GM21825 (cell line): ENCODE data around the gene BCL2A1.
"Not testable (repeated sequence)": the region's sequence is repeated elsewhere in the genome, so short reads cannot be mapped to it uniquely, and the experiment has no call there.

Experiments used
- ATAC-seq: cut with Tn5 transposase; IDR thresholded peaks from one replicate; pipeline ENCODE4 v1.9.1; 2021; ENCODE audit warnings: mild to moderate bottlenecking, moderate library complexity; ENCODE audit not compliant: unreplicated experiment

Gene BCL2A1

GRCh38 chr15:79962178-79962577 is 8.8 kb downstream of the BCL2A1 start:
- ATAC-seq: no peak

DNA sequence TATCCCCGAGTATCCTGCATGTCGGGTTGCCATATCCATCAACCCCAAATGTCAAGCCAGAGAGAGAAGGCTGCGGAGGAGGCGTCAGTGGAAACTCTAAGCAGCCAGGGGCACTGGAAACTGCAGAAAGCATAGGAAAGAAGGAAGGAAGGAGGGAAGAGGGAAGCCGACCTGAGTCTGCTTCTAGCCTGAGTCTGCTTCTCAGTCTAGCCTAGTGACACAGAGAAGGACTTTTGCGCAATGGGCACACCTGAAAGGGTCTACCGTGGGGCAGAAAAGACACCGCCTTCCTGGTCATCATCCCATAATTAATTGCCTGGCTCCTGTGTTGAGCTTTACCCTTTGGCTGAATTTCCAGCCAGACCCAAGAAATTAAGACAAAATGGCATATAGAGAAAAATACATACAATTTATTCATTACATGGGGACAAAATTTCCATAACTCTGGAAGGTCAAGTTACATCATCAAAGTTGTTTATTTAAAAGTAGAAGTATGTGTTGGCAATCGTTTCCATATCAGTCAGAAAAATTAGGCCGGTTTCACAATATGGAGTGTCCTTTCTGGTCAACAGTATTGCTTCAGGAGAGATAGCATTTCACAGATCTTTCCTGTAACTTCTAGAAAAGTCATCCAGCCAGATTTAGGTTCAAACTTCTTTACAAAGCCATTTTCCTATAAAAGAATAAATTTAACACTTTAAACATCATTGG is 10.3 kb downstream of the BCL2A1 start:
- ATAC-seq: no peak

DNA sequence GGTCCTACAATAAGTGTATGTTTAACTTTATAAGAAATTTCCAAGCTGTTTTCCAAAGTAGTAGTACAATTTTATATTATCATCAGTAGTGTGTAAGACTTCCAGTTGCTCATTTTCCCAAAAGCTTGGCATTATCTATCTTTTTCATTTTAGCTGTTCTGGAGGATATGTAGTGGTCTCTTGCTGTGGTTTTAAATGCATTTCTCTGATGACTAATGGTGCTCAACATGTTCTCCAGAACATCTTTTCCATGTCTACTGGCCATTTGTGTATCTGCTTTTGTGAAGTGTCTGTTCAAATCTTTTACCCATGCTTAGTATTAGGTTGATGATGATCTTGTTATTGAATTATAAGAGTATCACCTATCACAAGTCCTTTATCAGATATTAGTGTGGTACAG is 13.3 kb downstream of the BCL2A1 start:
- ATAC-seq: no peak

- ATAC-seq: no peak
Observed at GRCh38 chr15:79956354-79956939, 14.5 kb downstream of the BCL2A1 start.

DNA sequence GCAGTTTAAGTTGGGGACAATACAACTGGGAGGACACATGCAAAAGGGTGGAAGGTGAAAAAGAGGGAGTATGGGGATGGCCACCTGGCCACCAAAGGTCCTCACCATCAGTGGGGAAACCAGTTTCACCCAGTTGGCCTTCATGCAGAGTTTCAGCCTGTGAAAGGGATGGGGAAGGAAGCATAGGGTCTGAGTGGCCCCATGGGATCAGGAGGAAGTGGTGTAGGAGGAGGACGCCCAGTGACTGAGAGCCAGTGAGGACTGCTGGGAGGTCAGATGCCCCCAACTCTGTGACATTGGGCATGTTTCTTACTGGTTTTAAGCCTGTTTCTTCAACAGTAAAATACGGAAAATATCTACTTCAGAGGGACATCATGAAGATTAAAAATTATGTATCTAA is 16.3 kb downstream of the BCL2A1 start:
- ATAC-seq: no peak

DNA sequence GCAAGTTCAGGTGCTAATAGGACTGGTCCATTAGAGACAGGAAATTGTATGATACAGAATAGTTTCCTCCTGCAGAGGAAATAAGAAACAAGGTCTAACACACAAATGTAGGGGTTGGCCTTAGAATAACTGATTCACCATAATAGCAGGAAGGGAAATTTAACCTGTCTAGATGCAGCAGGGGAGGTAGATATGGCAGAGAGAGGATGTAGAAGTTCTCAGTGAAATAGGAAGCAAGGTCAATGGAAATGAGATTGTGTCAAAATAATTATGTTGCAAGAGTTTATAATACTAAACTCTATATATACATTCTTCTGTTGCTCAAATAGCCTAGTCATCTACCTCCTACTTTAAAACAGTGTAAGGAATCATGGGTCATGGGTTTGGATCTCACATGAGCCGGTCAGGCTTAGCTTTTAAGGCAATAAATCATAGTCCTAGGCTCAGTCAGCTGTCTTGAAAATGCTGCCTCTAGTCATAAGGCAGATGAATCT is 17.0 kb downstream of the BCL2A1 start:
- ATAC-seq: no peak

DNA sequence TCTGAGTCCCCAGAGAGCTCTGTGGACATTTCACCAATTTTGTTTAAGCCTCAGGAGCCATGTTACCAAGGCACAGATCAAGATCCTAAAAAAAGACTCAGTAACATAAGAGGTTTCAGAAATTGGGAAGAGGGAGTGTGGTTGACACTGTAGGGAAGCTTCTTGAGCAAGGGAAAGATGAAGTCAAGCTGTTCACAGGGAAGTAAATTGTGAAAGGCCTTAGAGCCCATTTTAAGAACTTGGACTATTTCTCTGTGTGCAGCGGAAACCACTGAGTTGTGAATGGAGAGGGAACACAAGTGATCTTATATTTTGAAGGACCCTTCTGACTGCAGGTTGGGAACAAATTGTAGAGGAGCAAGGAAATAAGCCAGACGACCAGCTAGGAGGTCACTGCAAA is 18.7 kb downstream of the BCL2A1 start:
- no peak for ATAC-seq

DNA sequence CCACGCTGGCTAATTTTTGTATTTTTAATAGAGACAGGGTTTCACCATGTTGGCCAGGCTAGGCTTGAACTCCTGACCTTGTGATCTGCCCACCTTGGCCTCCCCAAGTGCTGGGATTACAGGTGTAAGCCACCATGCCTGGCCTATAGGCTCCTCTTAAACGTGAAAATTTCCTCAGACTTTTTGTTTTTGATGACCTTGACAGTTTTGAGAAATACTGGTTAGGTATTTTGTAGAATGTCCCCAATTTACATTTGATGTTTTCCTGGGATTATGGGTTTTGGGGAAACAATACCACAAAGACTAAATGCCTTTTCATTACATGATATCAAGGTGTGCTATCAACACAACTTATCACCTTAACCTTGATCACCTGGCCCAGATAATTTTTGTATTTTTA is 20.7 kb downstream of the BCL2A1 start:
- no peak for ATAC-seq

GRCh38 chr15:79948761-79949160 is 22.2 kb downstream of the BCL2A1 start:
- no peak for ATAC-seq

DNA sequence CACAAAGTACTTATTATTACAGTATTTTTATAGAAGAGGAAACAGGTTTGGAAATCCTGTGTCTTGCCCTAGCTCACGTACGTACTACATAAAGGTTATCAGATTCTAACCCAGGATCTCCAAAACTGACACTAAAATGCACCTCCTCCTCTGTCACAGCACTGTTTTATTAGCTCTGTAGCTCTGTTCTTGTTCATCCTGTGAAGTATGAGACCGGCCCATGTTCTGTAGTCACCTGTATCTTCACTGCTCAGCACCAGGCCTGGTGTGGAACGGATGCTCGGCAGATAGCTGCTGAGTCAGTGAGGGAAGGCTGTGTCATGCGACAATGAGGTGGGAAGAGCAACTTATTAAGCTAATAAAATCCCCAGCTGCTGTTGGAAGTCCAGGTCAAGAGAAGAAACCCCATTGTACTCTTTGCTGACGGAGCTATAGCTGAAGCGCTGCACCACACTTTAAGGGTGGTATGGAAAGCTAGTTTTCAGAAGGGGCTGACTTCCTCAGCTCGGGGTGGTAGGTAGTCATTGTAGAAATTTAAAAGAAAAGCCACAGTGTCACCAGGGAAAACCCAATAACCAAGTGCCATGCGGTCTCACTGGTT is 22.8 kb downstream of the BCL2A1 start:
- ATAC-seq: peak; percentile 55

- no peak for ATAC-seq
Observed at GRCh38 chr15:79947009-79947408, 24.0 kb downstream of the BCL2A1 start.

DNA sequence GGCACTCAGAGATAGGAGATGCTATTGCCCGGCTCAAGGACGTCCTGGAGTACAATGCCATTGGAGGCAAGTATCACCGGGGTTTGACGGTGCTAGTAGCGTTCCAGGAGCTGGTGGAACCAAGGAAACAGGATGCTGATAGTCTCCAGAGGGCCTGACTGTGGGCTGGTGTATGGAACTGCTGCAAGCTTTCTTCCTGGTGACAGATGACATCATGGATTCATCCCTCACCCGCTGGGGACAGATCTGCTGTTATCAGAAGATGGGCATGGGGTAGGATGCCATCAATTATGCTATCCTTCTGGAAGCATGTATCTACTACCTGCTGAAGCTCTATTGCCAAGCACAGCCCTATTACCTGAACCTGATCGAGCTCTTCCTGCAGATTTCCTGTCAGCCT is 26.4 kb downstream of the BCL2A1 start:
- ATAC-seq: no peak

GRCh38 chr15:79943820-79944219 is 27.2 kb downstream of the BCL2A1 start:
- peak; percentile 74 for ATAC-seq

DNA sequence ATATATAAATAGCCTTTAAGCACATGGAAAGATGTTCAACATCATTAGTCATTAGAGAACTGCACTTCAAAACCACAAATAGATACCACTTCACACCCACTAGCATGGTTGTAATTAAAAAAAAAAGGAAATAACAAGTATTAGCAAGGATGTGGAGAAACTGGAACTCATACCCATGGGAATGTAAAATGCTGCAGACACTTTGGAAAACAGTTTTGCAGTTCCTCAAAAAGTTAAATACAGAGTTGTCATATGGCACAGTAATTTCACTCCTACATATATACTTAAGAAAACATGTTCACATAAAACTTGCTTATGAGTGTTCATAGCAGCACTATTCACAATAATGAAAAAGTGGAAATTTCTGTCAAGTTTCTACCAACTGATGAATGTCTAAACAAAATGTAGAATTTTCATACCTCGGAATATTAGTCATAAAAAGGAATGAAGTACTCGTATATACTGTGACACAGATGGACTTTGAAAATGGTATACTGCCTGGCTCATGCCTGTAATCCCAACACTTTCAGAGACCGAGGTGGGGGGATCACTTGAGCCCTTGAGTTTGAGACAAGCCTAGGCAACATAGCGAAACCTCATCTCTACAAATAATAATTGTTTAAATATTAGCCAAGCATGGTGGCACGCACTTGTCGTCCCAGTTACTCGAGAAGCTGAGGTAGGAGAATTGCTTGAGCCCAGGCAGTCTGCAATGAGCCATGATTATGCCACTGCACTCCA is 28.1 kb downstream of the BCL2A1 start:
- ATAC-seq: no peak

DNA sequence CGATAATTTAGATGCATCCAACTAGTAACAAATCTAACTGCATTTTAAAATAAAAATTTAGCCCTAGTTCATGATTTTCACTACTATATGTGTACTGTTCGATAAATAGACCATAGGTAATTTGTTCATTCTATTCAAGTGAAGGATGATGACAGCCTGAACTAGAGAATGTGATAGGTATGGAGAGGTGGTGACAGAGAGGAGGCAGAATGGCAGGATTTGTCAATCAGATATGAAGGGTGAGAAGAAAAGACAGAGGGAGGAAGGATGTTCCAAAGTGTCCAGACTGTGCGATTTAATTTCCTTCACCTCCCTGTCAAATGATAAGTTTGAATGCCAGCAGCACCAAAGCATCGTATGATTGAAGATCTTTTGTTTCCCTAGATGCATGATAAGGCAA is 31.6 kb downstream of the BCL2A1 start:
- ATAC-seq: no peak

- ATAC-seq: no peak
Observed at GRCh38 chr15:79938143-79938542, 32.9 kb downstream of the BCL2A1 start.

DNA sequence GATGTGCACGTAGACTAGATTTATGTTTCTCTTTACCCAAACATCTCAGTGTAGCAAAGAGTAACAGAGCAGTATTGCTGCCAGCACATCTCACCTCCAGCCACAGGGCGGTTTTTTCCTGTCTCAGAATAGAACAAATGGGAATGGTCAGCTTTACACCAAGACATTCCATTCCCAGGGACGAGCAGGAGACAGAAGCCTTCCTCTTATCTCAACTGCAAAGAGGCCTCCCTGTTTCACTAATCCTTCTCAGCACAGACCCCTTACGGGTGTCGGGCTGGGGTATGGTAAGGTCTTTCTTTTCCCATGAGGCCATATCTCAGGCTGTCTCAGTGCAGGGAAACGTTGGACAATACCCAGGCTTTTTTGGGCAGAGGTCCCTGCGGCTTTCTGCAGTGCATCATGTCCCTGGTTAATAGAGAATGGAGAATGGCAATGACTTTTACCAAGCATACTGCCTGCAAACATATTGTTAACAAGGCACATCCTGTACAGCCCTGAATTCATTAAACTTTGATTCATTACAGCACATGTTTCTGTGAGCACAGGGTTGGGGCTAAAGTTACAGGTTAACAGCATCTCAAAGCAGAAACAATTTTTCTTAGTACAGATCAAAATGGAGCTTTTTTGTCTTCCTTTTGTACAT is 35.3 kb downstream of the BCL2A1 start:
- not testable (repeated sequence) for ATAC-seq

GRCh38 chr15:79933231-79933630 is 37.8 kb downstream of the BCL2A1 start:
- ATAC-seq: no peak

DNA sequence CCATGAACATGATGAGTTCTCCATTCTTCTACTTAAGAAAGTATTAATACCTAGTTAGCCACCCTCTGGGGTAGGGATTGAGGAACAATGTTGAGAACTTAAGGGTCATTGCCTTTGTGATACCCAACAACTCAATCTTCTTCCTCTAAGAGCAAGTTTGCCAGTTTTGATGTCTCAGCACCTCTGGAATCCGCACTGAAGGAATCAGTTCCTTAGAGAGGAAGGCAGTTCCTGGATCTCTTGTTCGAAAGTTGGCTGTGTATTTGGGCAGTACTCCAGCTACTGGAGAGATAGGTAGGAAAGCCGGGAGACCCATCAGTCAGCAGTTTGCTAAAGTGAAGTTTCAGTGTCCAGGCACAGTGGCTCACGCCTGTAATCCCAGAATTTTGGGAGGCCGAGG is 38.5 kb downstream of the BCL2A1 start:
- no peak for ATAC-seq

GRCh38 chr15:79930516-79930915 is 40.5 kb downstream of the BCL2A1 start:
- ATAC-seq: no peak

DNA sequence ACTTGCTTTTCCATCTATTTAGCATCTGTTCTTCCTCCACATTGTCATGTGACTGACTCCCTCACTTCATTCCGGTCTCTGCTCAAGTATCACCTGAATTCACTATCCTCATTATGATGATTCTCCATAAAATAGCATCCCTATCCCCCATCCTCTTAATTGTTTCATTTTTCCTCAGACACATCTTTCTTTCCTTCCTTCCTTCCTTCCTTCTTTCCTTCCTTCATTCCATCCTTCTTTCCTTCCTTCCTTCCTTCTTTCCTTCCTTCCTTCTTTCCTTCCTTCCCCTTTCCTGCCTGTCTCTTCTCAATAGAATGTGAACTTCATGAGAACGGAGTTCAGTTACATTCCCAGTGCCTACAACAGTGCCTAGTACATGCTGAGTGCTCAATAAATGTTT is 41.6 kb downstream of the BCL2A1 start:
- ATAC-seq: no peak
